Esophagus squamous epithelium (tissue), 4 donors: Measurements from ENCODE around the gene CFI.

Experiments used
- CTCF ChIP-seq, 6 experiments: fragments of 450-650 bp in 4 of 6; fragments of 200-600 bp in 2 of 6; sonication (generic) in 2 of 6; IDR thresholded peaks; one replicate each; pipeline ENCODE4 v1.5.1; 2016 to 2019; ENCODE audit warnings: antibody characterized with exemption in 6 of 6, mild to moderate bottlenecking in 4 of 6, moderate library complexity in 4 of 6
- POLR2A ChIP-seq, 4 donors: fragments of 450-650 bp; IDR thresholded peaks; one replicate each; pipeline ENCODE4 v1.6.1; 2017; ENCODE audit warnings: antibody characterized with exemption in 4 of 4, mild to moderate bottlenecking in 4 of 4, moderate library complexity in 3 of 4

- TF ChIP-seq CTCF (IDR thresholded peaks at IDR 0.05): no peak
- TF ChIP-seq POLR2A (IDR thresholded peaks at IDR 0.05): no peak
Measured at GRCh38 chr4:109708990-109709389, 92.8 kb downstream of the CFI start.
